Naive thymus-derived CD4-positive, alpha-beta T cell (primary cell): ENCODE data around the gene CDK15. TPM values are rescaled to one million over a fixed set of nuclear protein-coding genes. Genes with fewer than 3 reads are reported as not detected.

Experiments used
- ATAC-seq: fragments of 150-1000 bp; cut with Tn5 transposase; 2 replicates; pipeline ENCODE4 v1.10.0; 2021; ENCODE audit warnings: mild to moderate bottlenecking, moderate library complexity
- CTCF ChIA-PET: fragments of 350-600 bp; sonication (Branson Sonifier 250); formaldehyde crosslinking; loops from one replicate; lab custom pipeline; 2021; ENCODE audit warnings: antibody characterized with exemption; lab: Charles Lee
- POLR2A ChIA-PET: fragments of 350-600 bp; sonication (Branson Sonifier 250); formaldehyde crosslinking; loops from one replicate; lab custom pipeline; 2021; ENCODE audit warnings: antibody characterized with exemption, inconsistent platforms; lab: Charles Lee
- DNase-seq, 9 donors: peaks; one replicate each; pipeline versions ENCODE4 v3.0.0 to v3.0.0-alpha.2; 2020 to 2022; ENCODE audit warnings: mixed read lengths in 1 of 9
- H3K27ac ChIP-seq: one replicate; pipeline ENCODE4 v1.7.0; 2013; ENCODE audit warnings: mild to moderate bottlenecking, low read depth, low read length, moderate library complexity
- H3K27me3 ChIP-seq, 2 donors: one replicate each; pipeline ENCODE4 v1.7.0; 2013; ENCODE audit warnings: low read length in 2 of 2, mild to moderate bottlenecking in 2 of 2, moderate library complexity in 2 of 2; ENCODE audit not compliant: control insufficient read depth in 2 of 2, insufficient read depth in 2 of 2
- H3K36me3 ChIP-seq, 3 experiments: 1 replicate in 2 of 3; 2 replicates in 1 of 3; pipeline ENCODE4 v1.7.0; 2013; ENCODE audit warnings: low read length in 3 of 3, mild to moderate bottlenecking in 3 of 3, moderate library complexity in 1 of 3; ENCODE audit not compliant: insufficient read depth in 3 of 3, control insufficient read depth in 2 of 3
- H3K4me1 ChIP-seq, 2 donors: one replicate each; pipeline ENCODE4 v1.7.0; 2013; ENCODE audit warnings: low read length in 2 of 2, mild to moderate bottlenecking in 2 of 2, moderate library complexity in 1 of 2; ENCODE audit not compliant: control insufficient read depth in 2 of 2, insufficient read depth in 2 of 2
- H3K4me3 ChIP-seq: 2 replicates; pipeline ENCODE4 v1.7.0; 2013; ENCODE audit warnings: mild to moderate bottlenecking, low read length
- H3K9me3 ChIP-seq, 3 experiments: 1 replicate in 2 of 3; 2 replicates in 1 of 3; pipeline ENCODE4 v1.7.0; 2013; ENCODE audit warnings: low read length in 3 of 3; ENCODE audit not compliant: control insufficient read depth in 2 of 3
- H3K27ac Mint-ChIP-seq, 9 donors: one replicate each; pipeline ENCODE4 v1.8.0; 2020 to 2022; ENCODE audit warnings: mixed read lengths in 9 of 9, mild to moderate bottlenecking in 8 of 9, moderate library complexity in 5 of 9, inconsistent platforms in 2 of 9
- H3K27me3 Mint-ChIP-seq, 5 donors: one replicate each; pipeline ENCODE4 v1.8.0; 2021 to 2022; ENCODE audit warnings: mixed read lengths in 5 of 5, mild to moderate bottlenecking in 1 of 5
- H3K36me3 Mint-ChIP-seq, 5 donors: one replicate each; pipeline ENCODE4 v1.8.0; 2020 to 2022; ENCODE audit warnings: mixed read lengths in 5 of 5, mild to moderate bottlenecking in 3 of 5, inconsistent platforms in 1 of 5
- H3K4me1 Mint-ChIP-seq, 7 donors: one replicate each; pipeline ENCODE4 v1.8.0; 2020 to 2022; ENCODE audit warnings: mixed read lengths in 7 of 7, mild to moderate bottlenecking in 3 of 7, inconsistent platforms in 1 of 7
- H3K4me3 Mint-ChIP-seq, 10 donors: one replicate each; pipeline ENCODE4 v1.8.0; 2020 to 2022; ENCODE audit warnings: mild to moderate bottlenecking in 10 of 10, mixed read lengths in 10 of 10, moderate library complexity in 6 of 10, inconsistent platforms in 2 of 10
- H3K9me3 Mint-ChIP-seq, 11 donors: one replicate each; pipeline ENCODE4 v1.8.0; 2020 to 2022; ENCODE audit warnings: mixed read lengths in 11 of 11, mild to moderate bottlenecking in 4 of 11, inconsistent platforms in 1 of 11, moderate library complexity in 1 of 11
- intact Hi-C, 2 donors: fragments of 100-400 bp; cut with micrococcal nuclease; formaldehyde crosslinking; loops; one replicate each; pipeline ENCODE4 v1.15.1; 2023
- polyA plus RNA-seq, 2 donors: library from polyadenylated mRNA; unstranded; fragments of 300-500 nt; fragmentation: Illumina TruSeq; gene quantifications; one replicate each; pipeline ENCODE4 v1.2.3, GENCODE V29; 2021
- total RNA-seq, 6 experiments: library from RNA in 5 of 6; stranded (reverse) in 5 of 6; gene quantifications; 1 replicate in 5 of 6; 2 replicates in 1 of 6; pipeline ENCODE4 v1.2.3 and lab custom pipeline; 2021 to 2026

CDK15 gene
- total and polyA plus RNA-seq, 7 experiments from 2014 or later: not detected

DNA sequence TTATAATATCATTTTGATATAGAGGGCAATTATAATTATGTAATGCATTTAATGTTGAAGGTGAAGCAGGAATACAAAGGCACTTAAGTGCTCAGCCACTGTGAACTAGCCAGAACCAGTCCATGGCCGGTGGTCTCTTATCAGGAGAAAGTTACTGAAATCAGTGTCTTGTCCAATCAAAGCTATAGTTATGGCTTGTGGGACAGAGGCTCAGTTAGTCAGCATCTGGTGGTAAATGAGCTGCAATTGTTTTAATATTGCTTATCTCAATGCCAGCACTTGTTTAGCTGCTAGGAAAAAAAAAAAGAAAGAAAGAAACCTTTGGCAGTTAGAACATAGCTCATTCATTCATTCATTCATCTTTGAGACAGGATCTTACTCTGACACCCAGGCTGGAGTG is 21.8 kb upstream of the CDK15 start:
- Mint-ChIP-seq H3K27me3 (peaks cover 0 to 38% (median 0%) of the 10 kb centered on the region in 5 donors), H3K4me1 (peaks cover 5 to 21% (median 15%) of the 10 kb centered on the region in 7 donors), H3K36me3 (peaks cover 0 to 4% (median 0%) of the 10 kb centered on the region in 5 donors), H3K9me3 (peaks cover 0 to 3% (median 0%) of the 10 kb centered on the region in 11 donors), H3K4me3 (no peak overlapping the region), H3K27ac (no peak overlapping the region)
- no peaks in the 10 kb centered on the region for H3K27me3 ChIP-seq
- no peak overlapping the region for H3K27ac ChIP-seq
- H3K4me1 ChIP-seq: peaks cover 7 to 10% of the 10 kb centered on the region in 2 donors
- ATAC-seq (no peak), DNase-seq (no peak)
- ChIA-PET CTCF (no interaction called here), POLR2A (no interaction called here)
- intact Hi-C loops: loop anchor here (5.0 to 10.0 kb wide), 8 partner anchors 593 to 1412 kb away; partner anchors contain the start of genes BMPR2 (in 1 of the 2), CARF (in 1 of the 2), CASP10 (in 1 of the 2) and CFLAR (in 1 of the 2)
- H3K4me3 ChIP-seq: no peak overlapping the region
- H3K36me3 ChIP-seq: peaks cover 0 to 4% (median 0%) of the 10 kb centered on the region in 3 experiments
- H3K9me3 ChIP-seq: no peaks in the 10 kb centered on the region

GRCh38 chr2:201785135-201785534 is 21.2 kb upstream of the CDK15 start:
- intact Hi-C loops: loop anchor here (10.0 kb wide), 2 partner anchors 820 to 1070 kb away; partner anchors contain the start of gene ORC2 (in 1 of the 2)

GRCh38 chr2:201786471-201786870 is 19.9 kb upstream of the CDK15 start:
- POLR2A ChIA-PET: no interaction called here

More at GRCh38 chr2:201785135-201785534, 21.2 kb upstream of the CDK15 start:
- Histone ChIP-seq H3K36me3 (peaks cover 0 to 4% (median 0%) of the 10 kb centered on the region in 3 experiments), H3K27ac (no peak overlapping the region), H3K27me3 (no peaks in the 10 kb centered on the region), H3K4me3 (no peak overlapping the region), H3K4me1 (peaks cover 2 to 6% of the 10 kb centered on the region in 2 donors), H3K9me3 (no peaks in the 10 kb centered on the region)
- H3K27ac Mint-ChIP-seq: no peak overlapping the region
- no peak for ATAC-seq
- no peak for DNase-seq
- peaks cover 5 to 16% (median 12%) of the 10 kb centered on the region in 7 donors for H3K4me1 Mint-ChIP-seq
- peak overlapping the region in 1 of 10 donors; percentile 4 for H3K4me3 Mint-ChIP-seq
- peaks cover 0 to 3% (median 0%) of the 10 kb centered on the region in 11 donors for H3K9me3 Mint-ChIP-seq
- CTCF ChIA-PET: no interaction called here
- H3K27me3 Mint-ChIP-seq: peaks cover 0 to 40% (median 0%) of the 10 kb centered on the region in 5 donors
- POLR2A ChIA-PET: no interaction called here
- peaks cover 0 to 4% (median 0%) of the 10 kb centered on the region in 5 donors for H3K36me3 Mint-ChIP-seq

GRCh38 chr2:201788371-201788770 is 18.0 kb upstream of the CDK15 start:
- no peak overlapping the region for H3K27ac Mint-ChIP-seq
- ChIA-PET CTCF (no interaction called here), POLR2A (interaction anchor here (1.2 kb wide), 1 partner anchor 11 kb away, joined by 3 read pairs; no protein-coding TSS in a partner anchor)

More at GRCh38 chr2:201786471-201786870, 19.9 kb upstream of the CDK15 start:
- Mint-ChIP-seq H3K4me3 (no peak overlapping the region), H3K27me3 (peaks cover 0 to 40% (median 0%) of the 10 kb centered on the region in 5 donors), H3K4me1 (peaks cover 0 to 7% (median 5%) of the 10 kb centered on the region in 7 donors), H3K27ac (no peak overlapping the region), H3K9me3 (peaks cover 0 to 3% (median 0%) of the 10 kb centered on the region in 11 donors), H3K36me3 (no peaks in the 10 kb centered on the region)
- intact Hi-C loops: loop anchor here (10.0 kb wide), 2 partner anchors 822 to 1072 kb away; partner anchors contain the start of gene ORC2 (in 1 of the 2)
- CTCF ChIA-PET: no interaction called here
- no peak overlapping the region for H3K4me3 ChIP-seq
- H3K27ac ChIP-seq: no peak overlapping the region
- H3K36me3 ChIP-seq: no peaks in the 10 kb centered on the region
- DNase-seq (no peak), ATAC-seq (no peak)
- H3K9me3 ChIP-seq: no peaks in the 10 kb centered on the region
- peaks cover 0 to 4% of the 10 kb centered on the region in 2 donors for H3K4me1 ChIP-seq
- no peaks in the 10 kb centered on the region for H3K27me3 ChIP-seq

DNA sequence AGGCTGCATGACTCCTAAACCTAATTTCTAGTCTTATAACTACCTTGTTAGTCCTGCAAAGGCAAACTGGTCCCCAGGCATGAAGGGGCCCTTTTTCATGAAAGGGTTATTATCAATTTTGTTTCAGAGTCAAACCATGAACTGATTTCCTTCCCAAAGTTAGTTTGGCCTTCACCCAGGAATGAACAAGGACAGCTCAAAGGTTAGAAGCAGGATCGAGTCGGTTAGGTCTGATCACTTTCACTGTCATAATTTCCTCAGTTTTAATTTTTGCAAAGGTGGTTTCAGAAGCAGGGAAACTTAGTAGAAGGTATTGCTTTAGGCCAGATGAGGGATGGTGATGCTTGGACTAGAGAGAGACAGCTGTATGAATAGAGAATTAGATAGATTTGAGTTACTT is 16.9 kb upstream of the CDK15 start:
- POLR2A ChIA-PET: no interaction called here
- peaks cover 0 to 26% (median 6%) of the 10 kb centered on the region in 5 donors for H3K27me3 Mint-ChIP-seq
- intact Hi-C loops: loop anchor here (10.0 kb wide), 2 partner anchors 825 to 1075 kb away; partner anchors contain the start of gene ORC2 (in 1 of the 2)
- no peaks in the 10 kb centered on the region for H3K27me3 ChIP-seq
- CTCF ChIA-PET: no interaction called here
- H3K9me3 ChIP-seq: no peaks in the 10 kb centered on the region
- DNase-seq (no peak), ATAC-seq (no peak)
- no peak overlapping the region for H3K27ac Mint-ChIP-seq
- H3K36me3 ChIP-seq: no peaks in the 10 kb centered on the region
- H3K36me3 Mint-ChIP-seq: no peaks in the 10 kb centered on the region
- no peak overlapping the region for H3K27ac ChIP-seq
- H3K9me3 Mint-ChIP-seq: peaks cover 0 to 3% (median 0%) of the 10 kb centered on the region in 11 donors
- H3K4me3 ChIP-seq: no peak overlapping the region
- no peak overlapping the region for H3K4me3 Mint-ChIP-seq
- no peaks in the 10 kb centered on the region for H3K4me1 ChIP-seq
- peaks cover 0 to 3% (median 0%) of the 10 kb centered on the region in 7 donors for H3K4me1 Mint-ChIP-seq

More at GRCh38 chr2:201788371-201788770, 18.0 kb upstream of the CDK15 start:
- H3K4me3 ChIP-seq: no peak overlapping the region
- H3K4me1 ChIP-seq: no peaks in the 10 kb centered on the region
- H3K27me3 ChIP-seq: no peaks in the 10 kb centered on the region
- DNase-seq (no peak), ATAC-seq (no peak)
- no peaks in the 10 kb centered on the region for H3K36me3 ChIP-seq
- H3K27ac ChIP-seq: no peak overlapping the region
- Mint-ChIP-seq H3K36me3 (no peaks in the 10 kb centered on the region), H3K27me3 (peaks cover 0 to 29% (median 6%) of the 10 kb centered on the region in 5 donors), H3K9me3 (peaks cover 0 to 3% (median 0%) of the 10 kb centered on the region in 11 donors), H3K4me3 (no peak overlapping the region), H3K4me1 (peaks cover 0 to 3% (median 0%) of the 10 kb centered on the region in 7 donors)
- H3K9me3 ChIP-seq: no peaks in the 10 kb centered on the region
- intact Hi-C loops: loop anchor here (10.0 kb wide), 2 partner anchors 824 to 1074 kb away; partner anchors contain the start of gene ORC2 (in 1 of the 2)

DNA sequence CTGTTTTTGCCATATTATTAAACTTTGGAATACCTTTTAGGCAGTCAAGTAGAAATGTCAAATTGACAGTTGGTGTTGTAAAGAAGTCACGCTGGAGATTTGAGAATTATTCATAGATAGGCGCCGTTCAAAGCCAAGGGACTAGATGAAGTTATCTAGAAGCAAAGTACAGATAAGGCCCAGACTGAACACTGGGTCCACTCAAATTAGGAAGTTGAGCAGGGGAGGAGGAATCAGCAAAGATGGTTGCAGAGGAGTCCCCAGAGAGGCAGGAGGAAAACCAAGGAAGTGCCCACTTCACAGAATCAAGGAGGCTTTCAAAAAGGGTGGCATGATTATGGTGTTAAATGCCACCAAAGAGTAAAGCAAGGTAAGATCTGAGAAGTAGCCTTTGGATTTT is 16.0 kb upstream of the CDK15 start:
- ATAC-seq (no peak), DNase-seq (no peak)
- no peaks in the 10 kb centered on the region for H3K27me3 ChIP-seq
- Mint-ChIP-seq H3K4me1 (peaks cover 0 to 3% (median 0%) of the 10 kb centered on the region in 7 donors), H3K9me3 (peaks cover 0 to 3% (median 0%) of the 10 kb centered on the region in 11 donors), H3K4me3 (no peak overlapping the region), H3K36me3 (no peaks in the 10 kb centered on the region), H3K27me3 (peaks cover 0 to 26% (median 6%) of the 10 kb centered on the region in 5 donors), H3K27ac (no peak overlapping the region)
- H3K27ac ChIP-seq: no peak overlapping the region
- no peaks in the 10 kb centered on the region for H3K9me3 ChIP-seq
- intact Hi-C loops: no loop called here
- POLR2A ChIA-PET: no interaction called here
- CTCF ChIA-PET: no interaction called here
- H3K4me3 ChIP-seq: no peak overlapping the region
- no peaks in the 10 kb centered on the region for H3K4me1 ChIP-seq
- H3K36me3 ChIP-seq: no peaks in the 10 kb centered on the region
